OCI-M2 (cell line): ENCODE measurements around the gene COL8A2.

ENCODE experiments used
- DNase-seq: peaks from one replicate; lab custom pipeline; 2025; ENCODE audit not compliant: unreplicated experiment; lab: John Stamatoyannopoulos, UW

The COL8A2 gene

GRCh38 chr1:36157973-36158826, 33.2 kb upstream of the COL8A2 start:
- DNase-seq, result no peak

GRCh38 chr1:36157115-36157903, 32.3 kb upstream of the COL8A2 start:
- no peak for DNase-seq

- no peak for DNase-seq
Observed at GRCh38 chr1:36156329-36157114, 31.5 kb upstream of the COL8A2 start.

GRCh38 chr1:36155408-36156328, 30.6 kb upstream of the COL8A2 start, which contains the start of gene MAP7D1:
TSS of gene MAP7D1 (plus strand) at chr1:36156160. CDS start at chr1:36156418, 258 bp downstream.
- peak; percentile 40 for DNase-seq

GRCh38 chr1:36154765-36155407, 29.9 kb upstream of the COL8A2 start:
- no peak for DNase-seq

GRCh38 chr1:36154335-36154734, 29.3 kb upstream of the COL8A2 start:
- DNase-seq, result no peak

- DNase-seq, result no peak
Observed at GRCh38 chr1:36153476-36153875, 28.5 kb upstream of the COL8A2 start.

GRCh38 chr1:36151845-36152203, 26.8 kb upstream of the COL8A2 start:
- DNase-seq, result no peak

- no peak for DNase-seq
Observed at GRCh38 chr1:36151134-36151844, 26.3 kb upstream of the COL8A2 start.

- DNase-seq, result peak; percentile 40
Observed at GRCh38 chr1:36150296-36151133, 25.5 kb upstream of the COL8A2 start.

GRCh38 chr1:36149973-36150295, 24.9 kb upstream of the COL8A2 start:
- DNase-seq, result no peak

- DNase-seq, result peak; percentile 94
Observed at GRCh38 chr1:36149237-36149972, 24.4 kb upstream of the COL8A2 start, which contains the start of gene TRAPPC3. TSS of gene TRAPPC3 (minus strand) at chr1:36149486. CDS start at chr1:36149378, 108 bp downstream.

GRCh38 chr1:36148821-36149236, 23.8 kb upstream of the COL8A2 start:
- no peak for DNase-seq

GRCh38 chr1:36144413-36144812, 19.4 kb upstream of the COL8A2 start:
- DNase-seq, result no peak

GRCh38 chr1:36143424-36143823, 18.4 kb upstream of the COL8A2 start:
- DNase-seq, result no peak

GRCh38 chr1:36142121-36142520, 17.1 kb upstream of the COL8A2 start:
- DNase-seq, result no peak

GRCh38 chr1:36139521-36139920, 14.5 kb upstream of the COL8A2 start:
- DNase-seq, result no peak

- DNase-seq, result no peak
Observed at GRCh38 chr1:36137776-36138175, 12.8 kb upstream of the COL8A2 start.
